ENCODE data around the gene HLCS. TPM values are rescaled to one million over a fixed set of nuclear protein-coding genes. Genes with fewer than 3 reads are reported as not detected.

The HLCS gene
- total and polyA plus RNA-seq, 10 of the 15 experiments (the other 5 are each of a cell fraction or from before 2014, with no cell fraction given): 1.5 to 12.7 (median 9.6) TPM

DNA sequence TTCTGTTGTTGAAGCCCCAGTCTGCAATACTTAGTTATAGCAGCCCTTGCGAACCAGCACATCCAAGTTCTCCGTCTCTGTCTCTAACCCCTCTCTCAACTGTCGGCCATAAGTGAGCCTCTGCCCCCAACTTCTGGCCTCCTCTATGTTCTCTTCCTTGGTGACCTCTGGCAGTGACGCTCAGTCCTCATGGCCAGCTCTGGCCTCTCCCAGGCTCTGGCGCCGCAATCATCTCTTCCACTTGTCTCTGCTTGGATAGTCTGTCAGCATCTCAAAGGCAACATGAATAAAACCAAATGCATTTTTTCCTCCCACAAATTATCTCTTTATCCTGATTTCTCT lies 8.4 kb upstream of the HLCS start:
- Histone ChIP-seq H3K36me3 (ENCODE audit: control insufficient read depth in 2 of 2, insufficient read depth in 2 of 2, low read length in 1 of 2) (no peaks in the 10 kb centered on the region), H3K9ac (ENCODE audit: control insufficient read depth, insufficient read depth, low read length) (no peak overlapping the region), H3K27ac (ENCODE audit: control insufficient read depth, insufficient read depth) (no peak overlapping the region), H2AFZ (ENCODE audit: control insufficient read depth, low read depth, low read length) (no peak overlapping the region), H3K9me3 (replicated peaks; ENCODE audit: control insufficient read depth, insufficient read depth, low read length) (no peaks in the 10 kb centered on the region), H3K27me3 (replicated peaks in 1 of 2; ENCODE audit: control insufficient read depth in 2 of 2, insufficient read depth in 2 of 2, low read length in 1 of 2) (no peaks in the 10 kb centered on the region), H3K79me2 (ENCODE audit: control insufficient read depth, insufficient read depth, low read length) (no peaks in the 10 kb centered on the region), H3K4me2 (ENCODE audit: control insufficient read depth, insufficient read depth) (no peak overlapping the region), H3K4me1 (ENCODE audit: control insufficient read depth, insufficient read depth, low read length) (peaks cover 9% of the 10 kb centered on the region), H4K20me1 (ENCODE audit: control insufficient read depth, insufficient read depth) (no peaks in the 10 kb centered on the region), H3K4me3 (no peak overlapping the region)
- RAD21 ChIA-PET (ENCODE audit: unreplicated experiment): no interaction called here
- in situ Hi-C loops (cut with MboI): no loop called here
- POLR2A ChIA-PET: no interaction called here
- SMC1A ChIA-PET (ENCODE audit: uncharacterized antibody, unreplicated experiment): interaction anchor here (1.2 kb wide), 1 partner anchor 46 kb away, joined by 3 read pairs; no protein-coding TSS in a partner anchor
- CTCF ChIA-PET: interaction anchor here (6.5 kb wide), 1 partner anchor 17 kb away, joined by 94 read pairs; no protein-coding TSS in a partner anchor
- DNase-seq (ENCODE audit: low read depth, low spot score) (no peak), ATAC-seq (no peak), FAIRE-seq (no peak)
- no peak for TF ChIP-seq DPF2 (IDR thresholded peaks at IDR 0.05)
- intact Hi-C loops (cut with micrococcal nuclease; ENCODE audit: unreplicated experiment): loop anchor here (5.0 kb wide), 1 partner anchor 102 kb away; no protein-coding TSS in a partner anchor
- WGBS (ENCODE audit: insufficient coverage, insufficient replicate concordance, low lambda C conversion rate, missing lambda C conversion rate): 87% methylated on average over 6 of the region's 6 CpGs
- no TSS peak for BruUV-seq (replicated peaks)

DNA sequence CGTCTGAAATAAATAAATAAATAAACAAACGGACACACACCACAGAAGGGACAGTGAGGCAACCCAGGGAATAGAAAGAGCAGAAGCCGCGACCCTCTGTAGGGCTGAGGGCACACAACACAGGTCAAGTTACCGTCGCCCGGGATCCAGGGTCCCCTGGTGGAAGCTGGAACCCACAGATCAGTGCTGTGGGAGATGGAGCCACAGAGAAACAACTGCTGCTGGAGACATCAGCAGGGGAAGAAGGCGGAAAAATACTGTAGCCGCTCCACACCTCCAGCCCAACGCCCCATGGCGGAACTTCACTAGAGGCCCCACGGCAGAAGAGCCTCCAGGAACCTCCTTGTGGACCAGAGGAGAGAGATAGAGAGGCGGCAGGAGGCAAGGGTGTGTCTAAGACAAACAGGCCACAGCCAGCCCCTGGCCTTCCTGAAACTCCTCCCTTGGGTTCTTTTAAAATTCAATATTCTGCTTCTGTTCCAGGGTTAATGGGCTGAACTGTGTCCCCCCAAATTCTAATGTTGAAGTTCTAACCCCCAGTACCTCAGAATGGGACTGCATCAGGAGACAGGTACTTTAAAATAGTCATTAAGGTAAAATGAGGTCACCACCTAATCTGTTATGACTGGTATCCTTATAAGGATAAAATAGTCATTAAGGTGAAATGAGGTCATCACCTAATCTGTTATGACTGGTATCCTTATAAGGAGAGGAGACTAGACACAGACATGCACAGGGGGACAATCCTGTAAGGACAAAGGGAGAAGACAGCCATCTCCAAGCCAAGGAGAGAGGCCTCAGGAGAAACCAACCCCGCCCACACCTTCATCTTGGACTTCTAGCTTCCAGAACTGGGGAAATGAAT lies 7.7 kb upstream of the HLCS start:
- Histone ChIP-seq H3K27me3 (replicated peaks in 1 of 2; ENCODE audit: control insufficient read depth in 2 of 2, insufficient read depth in 2 of 2, low read length in 1 of 2) (no peaks in the 10 kb centered on the region), H3K4me2 (ENCODE audit: control insufficient read depth, insufficient read depth) (no peak overlapping the region), H3K36me3 (ENCODE audit: control insufficient read depth in 2 of 2, insufficient read depth in 2 of 2, low read length in 1 of 2) (no peaks in the 10 kb centered on the region), H3K9me3 (replicated peaks; ENCODE audit: control insufficient read depth, insufficient read depth, low read length) (no peaks in the 10 kb centered on the region), H3K9ac (ENCODE audit: control insufficient read depth, insufficient read depth, low read length) (no peak overlapping the region), H3K79me2 (ENCODE audit: control insufficient read depth, insufficient read depth, low read length) (no peaks in the 10 kb centered on the region), H3K4me3 (no peak overlapping the region), H2AFZ (ENCODE audit: control insufficient read depth, low read depth, low read length) (no peak overlapping the region), H3K27ac (ENCODE audit: control insufficient read depth, insufficient read depth) (no peak overlapping the region), H3K4me1 (ENCODE audit: control insufficient read depth, insufficient read depth, low read length) (peaks cover 9% of the 10 kb centered on the region), H4K20me1 (ENCODE audit: control insufficient read depth, insufficient read depth) (no peaks in the 10 kb centered on the region)
- RAD21 ChIA-PET (ENCODE audit: unreplicated experiment): no interaction called here
- SMC1A ChIA-PET (ENCODE audit: uncharacterized antibody, unreplicated experiment): interaction anchor here (1.1 kb wide), 1 partner anchor 16 kb away, joined by 3 read pairs; no protein-coding TSS in a partner anchor
- POLR2A ChIA-PET: no interaction called here
- BruUV-seq (replicated peaks): no TSS peak
- CTCF ChIA-PET: interaction anchor here (6.5 kb wide), 1 partner anchor 17 kb away, joined by 94 read pairs; no protein-coding TSS in a partner anchor
- TF ChIP-seq NR2F1 (conservative IDR thresholded peaks at IDR 0.05) (no peak), POLR2AphosphoS2 (IDR thresholded peaks at IDR 0.05; ENCODE audit: low read depth, low read length) (no peak), CREB1 (IDR thresholded peaks at IDR 0.05; ENCODE audit: low read depth) (peak; percentile 49), ATF7 (IDR thresholded peaks at IDR 0.05; ENCODE audit: low read depth) (peak; percentile 49), JUNB (IDR thresholded peaks at IDR 0.05) (0 out of 2 replicates have a peak, but pooled peaks have one; percentile 14)
- TF ChIP-seq, protein P1, sequence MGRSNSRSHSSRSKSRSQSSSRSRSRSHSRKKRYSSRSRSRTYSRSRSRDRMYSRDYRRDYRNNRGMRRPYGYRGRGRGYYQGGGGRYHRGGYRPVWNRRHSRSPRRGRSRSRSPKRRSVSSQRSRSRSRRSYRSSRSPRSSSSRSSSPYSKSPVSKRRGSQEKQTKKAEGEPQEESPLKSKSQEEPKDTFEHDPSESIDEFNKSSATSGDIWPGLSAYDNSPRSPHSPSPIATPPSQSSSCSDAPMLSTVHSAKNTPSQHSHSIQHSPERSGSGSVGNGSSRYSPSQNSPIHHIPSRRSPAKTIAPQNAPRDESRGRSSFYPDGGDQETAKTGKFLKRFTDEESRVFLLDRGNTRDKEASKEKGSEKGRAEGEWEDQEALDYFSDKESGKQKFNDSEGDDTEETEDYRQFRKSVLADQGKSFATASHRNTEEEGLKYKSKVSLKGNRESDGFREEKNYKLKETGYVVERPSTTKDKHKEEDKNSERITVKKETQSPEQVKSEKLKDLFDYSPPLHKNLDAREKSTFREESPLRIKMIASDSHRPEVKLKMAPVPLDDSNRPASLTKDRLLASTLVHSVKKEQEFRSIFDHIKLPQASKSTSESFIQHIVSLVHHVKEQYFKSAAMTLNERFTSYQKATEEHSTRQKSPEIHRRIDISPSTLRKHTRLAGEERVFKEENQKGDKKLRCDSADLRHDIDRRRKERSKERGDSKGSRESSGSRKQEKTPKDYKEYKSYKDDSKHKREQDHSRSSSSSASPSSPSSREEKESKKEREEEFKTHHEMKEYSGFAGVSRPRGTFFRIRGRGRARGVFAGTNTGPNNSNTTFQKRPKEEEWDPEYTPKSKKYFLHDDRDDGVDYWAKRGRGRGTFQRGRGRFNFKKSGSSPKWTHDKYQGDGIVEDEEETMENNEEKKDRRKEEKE (IDR thresholded peaks at IDR 0.05): no peak
- 86% methylated on average over 14 of the region's 14 CpGs for WGBS (ENCODE audit: insufficient coverage, insufficient replicate concordance, low lambda C conversion rate, missing lambda C conversion rate)
- ATAC-seq (peak; percentile 20; the same call in 2 of the 3 replicates), DNase-seq (ENCODE audit: low read depth, low spot score) (no peak), FAIRE-seq (no peak)
- intact Hi-C loops (cut with micrococcal nuclease; ENCODE audit: unreplicated experiment): no loop called here
- in situ Hi-C loops (cut with MboI): no loop called here

Measured in GM12878 (cell line).